Bronchial epithelial cell (primary cell): Measurements from ENCODE around the gene TCHH. TPM values are rescaled to one million over a fixed set of nuclear protein-coding genes. Genes with fewer than 3 reads are reported as not detected.

ENCODE experiments used
- DNase-seq: peaks from one replicate; pipeline ENCODE4 v3.0.0-alpha.2; 2010; ENCODE audit warnings: low read depth
- FAIRE-seq: peaks from 2 replicates; lab custom pipeline; 2011; peaks lifted over from hg19 to GRCh38; lab: Jason Lieb, UNC
- H3K27me3 ChIP-seq: 2 replicates; pipeline ENCODE4 v1.5.1; 2011; ENCODE audit warnings: low read length; ENCODE audit not compliant: control insufficient read depth, insufficient read depth
- H3K36me3 ChIP-seq: 2 replicates; pipeline ENCODE4 v1.5.1; 2011; ENCODE audit warnings: low read length; ENCODE audit not compliant: control insufficient read depth, insufficient read depth
- H3K4me3 ChIP-seq: 2 replicates; pipeline ENCODE4 v1.5.1; 2011; ENCODE audit warnings: mild to moderate bottlenecking, low read depth, low read length, control low read depth
- total RNA-seq: library from RNA; depleted of rRNA; stranded (reverse); fragments of >200 nt; gene quantifications from 2 replicates; pipeline ENCODE4 v1.2.1, GENCODE V29; 2014
- TF ChIP-seq, protein P1 (sequence below): IDR thresholded peaks from 2 replicates; pipeline ENCODE4 v1.5.1; 2011; ENCODE audit warnings: mild to moderate bottlenecking, moderate library complexity, low read length, control low read depth, inconsistent platforms; ENCODE audit not compliant: insufficient read depth, severe bottlenecking

Gene TCHH
- total RNA-seq, 1 donor from 2014 or later: under 0.01 TPM

GRCh38 chr1:152107984-152108881 is 7.0 kb downstream of the TCHH start:
- H3K27me3 ChIP-seq: peaks cover 49% of the 10 kb centered on the region
- TF ChIP-seq, protein P1, sequence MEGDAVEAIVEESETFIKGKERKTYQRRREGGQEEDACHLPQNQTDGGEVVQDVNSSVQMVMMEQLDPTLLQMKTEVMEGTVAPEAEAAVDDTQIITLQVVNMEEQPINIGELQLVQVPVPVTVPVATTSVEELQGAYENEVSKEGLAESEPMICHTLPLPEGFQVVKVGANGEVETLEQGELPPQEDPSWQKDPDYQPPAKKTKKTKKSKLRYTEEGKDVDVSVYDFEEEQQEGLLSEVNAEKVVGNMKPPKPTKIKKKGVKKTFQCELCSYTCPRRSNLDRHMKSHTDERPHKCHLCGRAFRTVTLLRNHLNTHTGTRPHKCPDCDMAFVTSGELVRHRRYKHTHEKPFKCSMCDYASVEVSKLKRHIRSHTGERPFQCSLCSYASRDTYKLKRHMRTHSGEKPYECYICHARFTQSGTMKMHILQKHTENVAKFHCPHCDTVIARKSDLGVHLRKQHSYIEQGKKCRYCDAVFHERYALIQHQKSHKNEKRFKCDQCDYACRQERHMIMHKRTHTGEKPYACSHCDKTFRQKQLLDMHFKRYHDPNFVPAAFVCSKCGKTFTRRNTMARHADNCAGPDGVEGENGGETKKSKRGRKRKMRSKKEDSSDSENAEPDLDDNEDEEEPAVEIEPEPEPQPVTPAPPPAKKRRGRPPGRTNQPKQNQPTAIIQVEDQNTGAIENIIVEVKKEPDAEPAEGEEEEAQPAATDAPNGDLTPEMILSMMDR: no peak
- H3K36me3 ChIP-seq: no peaks in the 10 kb centered on the region
- DNase-seq: peak; percentile 38
- H3K4me3 ChIP-seq: peak overlapping the region; percentile 28
- no peak for FAIRE-seq

GRCh38 chr1:152107031-152107983 is 7.9 kb downstream of the TCHH start:
- DNase-seq: no peak
- peak overlapping the region; percentile 28 for H3K4me3 ChIP-seq
- no peaks in the 10 kb centered on the region for H3K36me3 ChIP-seq
- peaks cover 40% of the 10 kb centered on the region for H3K27me3 ChIP-seq
- TF ChIP-seq, protein P1: no peak
- FAIRE-seq: no peak

DNA sequence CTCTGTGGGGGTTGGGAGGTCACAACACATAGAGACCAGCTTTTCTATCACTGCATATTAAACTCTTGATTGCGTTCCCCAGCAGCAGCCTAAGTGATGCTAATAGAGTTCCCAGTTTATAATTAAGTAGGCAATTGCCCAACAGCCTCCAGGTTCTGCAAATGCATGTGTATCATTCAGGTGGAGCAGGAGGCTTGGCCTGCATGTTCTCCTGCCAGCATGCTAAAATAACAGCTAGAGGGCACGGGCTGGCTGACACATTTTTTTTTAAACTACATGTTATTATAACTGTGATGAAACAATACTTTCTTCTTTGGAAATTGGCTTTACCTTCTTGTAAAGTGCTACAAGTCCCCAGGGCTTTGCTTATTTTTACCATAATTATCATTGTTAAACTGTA is 10.4 kb downstream of the TCHH start:
- TF ChIP-seq, protein P1: no peak
- peaks cover 33% of the 10 kb centered on the region for H3K27me3 ChIP-seq
- no peak for FAIRE-seq
- H3K36me3 ChIP-seq: no peaks in the 10 kb centered on the region
- no peak overlapping the region for H3K4me3 ChIP-seq
- DNase-seq: no peak

DNA sequence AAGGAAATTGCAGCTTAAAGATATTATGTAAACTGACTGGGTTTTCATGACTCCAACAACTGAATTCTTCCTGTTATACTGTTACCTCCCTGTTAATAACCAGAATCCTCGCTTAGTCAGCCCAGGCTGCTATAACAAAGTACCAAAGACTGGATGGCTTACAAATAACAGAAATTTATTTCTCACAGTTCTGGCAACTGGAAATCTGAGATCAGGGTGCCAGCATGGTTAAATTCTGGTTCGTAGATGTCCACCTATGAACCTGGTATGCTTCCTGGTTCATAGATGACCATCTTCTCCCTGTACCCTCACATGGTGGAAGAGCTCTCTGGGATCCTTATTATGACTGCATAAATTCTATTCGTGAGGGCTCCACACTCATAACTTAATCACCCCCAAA is 18.3 kb downstream of the TCHH start:
- peaks cover 2% of the 10 kb centered on the region for H3K27me3 ChIP-seq
- TF ChIP-seq, protein P1: no peak

GRCh38 chr1:152089014-152089674 is 26.1 kb downstream of the TCHH start, which contains the start of gene TCHHL1:
Gene TCHHL1, minus strand, starts transcription at chr1:152089064. Its CDS starts 921 bp downstream, at chr1:152088143.
- TF ChIP-seq, protein P1: no peak
- FAIRE-seq (no peak), DNase-seq (no peak)
- Histone ChIP-seq H3K36me3 (no peaks in the 10 kb centered on the region), H3K27me3 (peaks cover 6% of the 10 kb centered on the region), H3K4me3 (no peak within 1 kb of the TSS)

More for the DNA sequence above, 18.3 kb downstream of the TCHH start:
- no peak overlapping the region for H3K4me3 ChIP-seq
- FAIRE-seq (no peak), DNase-seq (no peak)
- H3K36me3 ChIP-seq: no peaks in the 10 kb centered on the region
